H1 (cell line): Measurements from ENCODE around the gene CTU1. TPM values are rescaled to one million over a fixed set of nuclear protein-coding genes. Genes with fewer than 3 reads are reported as not detected.

ENCODE experiments used
- CTCF ChIA-PET: fragments of 300-600 bp; sonication (Branson Sonifier 250); formaldehyde crosslinking; loops from one replicate; lab custom pipeline; 2021; ENCODE audit not compliant: partially characterized antibody; lab: Charles Lee
- POLR2A ChIA-PET: fragments of 300-600 bp; sonication (Branson Sonifier 250); formaldehyde crosslinking; loops from one replicate; lab custom pipeline; 2021; ENCODE audit warnings: inconsistent platforms; ENCODE audit not compliant: partially characterized antibody; lab: Charles Lee
- DNase-seq, 2 experiments: peaks; one replicate each; pipeline versions ENCODE4 v3.0.0 to v3.0.0-alpha.2; 2010 to 2022; ENCODE audit warnings: low spot score in 2 of 2, low read depth in 1 of 2, mixed read lengths in 1 of 2
- FAIRE-seq: peaks from 2 replicates; lab custom pipeline; 2011; peaks lifted over from hg19 to GRCh38; lab: Jason Lieb, UNC
- H2AFZ ChIP-seq: 2 replicates; pipeline ENCODE4 v1.8.1; 2012; ENCODE audit warnings: low read length, inconsistent platforms
- H2AK5ac ChIP-seq: 2 replicates; pipeline ENCODE4 v1.6.1; 2013; ENCODE audit warnings: low read depth, low read length
- H2BK120ac ChIP-seq: replicated peaks from 2 replicates; pipeline ENCODE3; 2013; ENCODE audit warnings: low read depth, low read length, inconsistent platforms
- H2BK12ac ChIP-seq: 2 replicates; pipeline ENCODE4 v1.6.1; 2013; ENCODE audit warnings: low read depth, low read length
- H2BK15ac ChIP-seq: 2 replicates; pipeline ENCODE4 v1.6.1; 2013; ENCODE audit warnings: low read length
- H2BK20ac ChIP-seq: 2 replicates; pipeline ENCODE4 v1.6.1; 2013; ENCODE audit warnings: low read length
- H2BK5ac ChIP-seq: 2 replicates; pipeline ENCODE4 v1.6.1; 2013; ENCODE audit warnings: low read depth, low read length
- H3K14ac ChIP-seq: 2 replicates; pipeline ENCODE4 v1.6.1; 2013; ENCODE audit warnings: inconsistent platforms; ENCODE audit not compliant: insufficient read length
- H3K18ac ChIP-seq: 2 replicates; pipeline ENCODE4 v1.6.1; 2013; ENCODE audit warnings: low read length; ENCODE audit errors: extremely low read depth
- H3K23ac ChIP-seq: 2 replicates; pipeline ENCODE4 v1.6.1; 2013; ENCODE audit warnings: inconsistent platforms; ENCODE audit not compliant: insufficient read length
- H3K23me2 ChIP-seq: 2 replicates; pipeline ENCODE4 v1.6.1; 2013; ENCODE audit warnings: low read depth, low read length
- H3K27ac ChIP-seq: 2 replicates; pipeline ENCODE4 v1.6.1; 2011; ENCODE audit warnings: low read depth, low read length, inconsistent platforms
- H3K27me3 ChIP-seq, 4 experiments: replicated peaks in 1 of 4; 1 replicate in 1 of 4; 2 replicates in 3 of 4; pipeline versions ENCODE4 v1.6.1 to v1.8.1; 2011 to 2013; ENCODE audit warnings: low read length in 3 of 4, mild to moderate bottlenecking in 3 of 4, inconsistent platforms in 2 of 4, mixed read lengths in 2 of 4, moderate library complexity in 1 of 4; ENCODE audit not compliant: control insufficient read depth in 3 of 4, insufficient read depth in 3 of 4; ENCODE audit errors: extremely low read depth in 1 of 4
- H3K36me3 ChIP-seq, 4 experiments: 2 replicates each; pipeline versions ENCODE4 v1.6.1 to v1.8.1; 2011 to 2013; ENCODE audit warnings: mild to moderate bottlenecking in 4 of 4, low read length in 3 of 4, moderate library complexity in 2 of 4, control low read depth in 1 of 4, inconsistent platforms in 1 of 4; ENCODE audit not compliant: insufficient read depth in 4 of 4, control insufficient read depth in 2 of 4
- H3K4ac ChIP-seq: replicated peaks from 2 replicates; pipeline ENCODE3; 2013; ENCODE audit warnings: low read length, low read depth, mixed read lengths, inconsistent platforms; ENCODE audit not compliant: insufficient read length
- H3K4me1 ChIP-seq, 4 experiments: replicated peaks in 1 of 4; 1 replicate in 1 of 4; 2 replicates in 3 of 4; pipeline versions ENCODE4 v1.6.1 to v1.8.1; 2011 to 2013; ENCODE audit warnings: low read length in 3 of 4, inconsistent platforms in 2 of 4, mixed read lengths in 1 of 4; ENCODE audit not compliant: insufficient read depth in 4 of 4, control insufficient read depth in 3 of 4
- H3K4me2 ChIP-seq, 2 experiments: 2 replicates each; pipeline versions ENCODE4 v1.6.1 to v1.8.1; 2011 to 2013; ENCODE audit warnings: low read depth in 2 of 2, low read length in 2 of 2, control low read depth in 1 of 2, inconsistent platforms in 1 of 2, mild to moderate bottlenecking in 1 of 2; ENCODE audit not compliant: insufficient read depth in 1 of 2
- H3K4me3 ChIP-seq, 4 experiments: fragments of 200-600, 300-600 bp in 1 of 4; sonication (generic), shearing (Covaris generic), sonication (Bioruptor Twin) in 1 of 4; 2 replicates each; pipeline versions ENCODE4 v1.5.1 to v1.8.1; 2011 to 2016; ENCODE audit warnings: low read length in 4 of 4, low read depth in 3 of 4, control low read depth in 2 of 4, inconsistent platforms in 2 of 4, mild to moderate bottlenecking in 2 of 4, mixed read lengths in 1 of 4, moderate library complexity in 1 of 4; ENCODE audit not compliant: insufficient read depth in 2 of 4; ENCODE audit errors: extremely low read depth in 1 of 4
- H3K56ac ChIP-seq: replicated peaks from 2 replicates; pipeline ENCODE3; 2013; ENCODE audit warnings: low read depth, mild to moderate bottlenecking, mixed read lengths, low read length, inconsistent platforms; ENCODE audit not compliant: insufficient read length
- H3K79me1 ChIP-seq: 2 replicates; pipeline ENCODE4 v1.6.1; 2013; ENCODE audit warnings: low read depth, low read length, control low read depth
- H3K79me2 ChIP-seq, 2 experiments: 2 replicates each; pipeline versions ENCODE4 v1.6.1 to v1.8.1; 2012 to 2013; ENCODE audit warnings: low read length in 2 of 2, mild to moderate bottlenecking in 2 of 2, inconsistent platforms in 1 of 2; ENCODE audit not compliant: insufficient read depth in 2 of 2, control insufficient read depth in 1 of 2
- H3K9ac ChIP-seq, 4 experiments: replicated peaks in 1 of 4; 1 replicate in 1 of 4; 2 replicates in 3 of 4; pipeline versions ENCODE4 v1.6.1 to v1.8.1; 2011 to 2013; ENCODE audit warnings: low read depth in 3 of 4, low read length in 3 of 4, control low read depth in 2 of 4, mild to moderate bottlenecking in 2 of 4, moderate library complexity in 2 of 4, inconsistent platforms in 1 of 4; ENCODE audit errors: extremely low read depth in 1 of 4
- H3K9me3 ChIP-seq, 2 experiments: 2 replicates each; pipeline versions ENCODE4 v1.6.1 to v1.8.1; 2012 to 2013; ENCODE audit warnings: mild to moderate bottlenecking in 2 of 2, moderate library complexity in 2 of 2, control low read depth in 1 of 2, inconsistent platforms in 1 of 2, low read depth in 1 of 2, low read length in 1 of 2, mixed read lengths in 1 of 2; ENCODE audit not compliant: insufficient read depth in 2 of 2
- H4K20me1 ChIP-seq, 2 experiments: replicated peaks in 1 of 2; 2 replicates each; pipeline versions ENCODE3 to v1.8.1; 2011 to 2013; ENCODE audit warnings: inconsistent platforms in 2 of 2, low read length in 2 of 2, mild to moderate bottlenecking in 1 of 2; ENCODE audit not compliant: insufficient read depth in 2 of 2, control insufficient read depth in 1 of 2
- H4K5ac ChIP-seq: 2 replicates; pipeline ENCODE4 v1.6.1; 2013; ENCODE audit warnings: low read length, low read depth, mixed read lengths, inconsistent platforms; ENCODE audit not compliant: insufficient read length
- H4K8ac ChIP-seq: 2 replicates; pipeline ENCODE4 v1.8.0; 2013; ENCODE audit warnings: mild to moderate bottlenecking, moderate library complexity, low read length, inconsistent platforms; ENCODE audit not compliant: insufficient read depth; ENCODE audit errors: extremely low read depth
- H4K91ac ChIP-seq: replicated peaks from 2 replicates; pipeline ENCODE3; 2013; ENCODE audit warnings: low read length, mixed read lengths, inconsistent platforms; ENCODE audit not compliant: insufficient read length
- CHD2 ChIP-seq: IDR thresholded peaks from 2 replicates; pipeline ENCODE4 v1.6.1; 2012; ENCODE audit warnings: low read length, improper control_type of control experiment
- CTBP2 ChIP-seq: IDR thresholded peaks from 2 replicates; pipeline ENCODE4 v1.7.0; 2011; ENCODE audit warnings: borderline replicate concordance, mild to moderate bottlenecking, moderate library complexity, mixed read lengths, low read length; ENCODE audit not compliant: insufficient read depth, insufficient read length
- GABPA ChIP-seq: IDR thresholded peaks from 2 replicates; pipeline ENCODE4 v1.6.1; 2011; ENCODE audit warnings: mild to moderate bottlenecking, low read length, moderate library complexity, borderline replicate concordance; ENCODE audit not compliant: insufficient read depth
- GTF2F1 ChIP-seq: IDR thresholded peaks from 2 replicates; pipeline ENCODE4 v1.6.1; 2012; ENCODE audit warnings: low read depth, low read length, improper control_type of control experiment, borderline replicate concordance
- HDAC2 ChIP-seq, 2 experiments: fragments of 300-600 bp in 1 of 2; sonication (generic) in 1 of 2; IDR thresholded peaks; 2 replicates each; pipeline ENCODE4 v1.6.1; 2011 to 2012; ENCODE audit warnings: low read depth in 2 of 2, low read length in 2 of 2, mild to moderate bottlenecking in 2 of 2, moderate library complexity in 2 of 2, borderline replicate concordance in 1 of 2, inconsistent platforms in 1 of 2
- RBBP5 ChIP-seq: IDR thresholded peaks from 2 replicates; pipeline ENCODE4 v1.7.1; 2012; ENCODE audit warnings: low read depth, mild to moderate bottlenecking, inconsistent platforms, low read length, moderate library complexity, borderline replicate concordance
- RXRA ChIP-seq: IDR thresholded peaks from 2 replicates; pipeline ENCODE4 v1.6.1; 2011; ENCODE audit warnings: low read depth, mild to moderate bottlenecking, low read length, moderate library complexity; ENCODE audit not compliant: insufficient read depth
- SIRT6 ChIP-seq: IDR thresholded peaks from one replicate; pipeline ENCODE4 v1.7.1; 2012; ENCODE audit warnings: low read length, inconsistent platforms
- TAF7 ChIP-seq: optimal IDR thresholded peaks from 2 replicates; pipeline ENCODE3; 2011; ENCODE audit warnings: low read depth, mild to moderate bottlenecking, inconsistent platforms, low read length, moderate library complexity, borderline replicate concordance
- TCF12 ChIP-seq: IDR thresholded peaks from 2 replicates; pipeline ENCODE4 v1.6.1; 2011; ENCODE audit warnings: low read depth, mild to moderate bottlenecking, low read length
- YY1 ChIP-seq: IDR thresholded peaks from 2 replicates; pipeline ENCODE4 v1.6.1; 2011; ENCODE audit warnings: low read depth, mild to moderate bottlenecking, low read length
- ZNF274 ChIP-seq: IDR thresholded peaks from 2 replicates; pipeline ENCODE4 v1.7.0; 2012; ENCODE audit warnings: low read length, borderline replicate concordance; ENCODE audit errors: extremely low read depth
- WGBS, 2 experiments: shearing (Covaris generic) in 1 of 2; methylation state at CpG; one replicate each; pipeline versions ENCODE4 v1.1.6 to v1.1.7; 2013 to 2015; ENCODE audit warnings: low lambda C conversion rate in 2 of 2, mixed read lengths in 2 of 2, inconsistent platforms in 1 of 2, low coverage in 1 of 2, missing lambda C conversion rate in 1 of 2; ENCODE audit not compliant: insufficient replicate concordance in 2 of 2, insufficient coverage in 1 of 2, insufficient read length in 1 of 2; ENCODE audit errors: extremely low coverage in 1 of 2, missing lambda C conversion rate in 1 of 2; 5-methylcytosine and 5-hydroxymethylcytosine counted together
- polyA plus RNA-seq, 7 experiments: library from polyadenylated mRNA; depleted of rRNA in 3 of 7; stranded (reverse) in 5 of 7; unstranded in 2 of 7; fragments of >200 nt in 5 of 7; fragments of 200-250 nt in 2 of 7; gene quantifications; 1 replicate in 5 of 7; 2 replicates in 1 of 7; 4 replicates in 1 of 7; pipeline versions ENCODE4 v1.2.1 to v1.2.3, GENCODE V29; 2011 to 2013; ENCODE audit warnings: missing spikeins in 2 of 7, mixed read lengths in 2 of 7
- total RNA-seq: library from RNA; stranded (reverse); fragmentation: NEBNext Ultra II Directional; extraction: Animal tissue kit (Norgen Biotek cat#: 25700); gene quantifications from 2 replicates; pipeline ENCODE4 v1.2.1, GENCODE V29; 2021
- TF ChIP-seq, protein P1 (sequence below): IDR thresholded peaks from 2 replicates; pipeline ENCODE4 v1.6.1; 2012; ENCODE audit warnings: inconsistent platforms

The CTU1 gene
- total and polyA plus RNA-seq, 2 of the 8 experiments (the other 6 are each of a cell fraction or from before 2014, with no cell fraction given), result 4.6 to 7.2 TPM

DNA sequence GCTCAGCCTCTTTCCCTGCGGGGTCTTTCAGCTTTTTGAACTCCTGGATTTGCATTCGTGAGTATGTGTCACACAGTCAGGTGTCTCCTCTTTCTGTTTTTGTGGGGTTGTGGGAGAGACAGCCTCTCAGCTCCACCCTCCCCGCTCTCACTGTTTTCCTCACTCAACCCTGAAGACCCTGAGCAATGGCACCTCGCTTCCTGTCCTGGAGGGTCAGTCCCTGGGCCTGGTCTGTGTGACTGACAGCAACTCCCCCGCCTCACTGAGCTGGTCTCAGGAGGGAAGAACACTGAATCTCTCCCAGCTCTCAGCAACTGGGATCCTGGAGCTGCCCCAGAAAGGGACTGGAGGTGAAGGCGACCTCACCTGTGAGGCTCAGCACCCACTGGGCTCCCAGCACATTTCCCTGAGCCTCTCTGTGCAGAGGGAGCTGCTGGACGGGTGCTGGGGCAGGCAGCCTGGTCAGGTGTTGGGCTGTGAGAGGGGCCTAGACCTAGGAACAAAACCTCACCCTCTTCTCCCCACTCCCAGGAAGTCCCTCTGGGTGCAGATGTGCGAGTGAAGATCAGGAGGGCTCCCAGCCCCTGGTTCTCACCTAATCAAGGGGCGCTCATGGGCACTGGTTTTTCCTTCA, 29.7 kb upstream of the CTU1 start:
- no peak overlapping the region for H2AK5ac ChIP-seq
- no peak overlapping the region for H2BK120ac ChIP-seq
- no peak overlapping the region for H2BK15ac ChIP-seq
- ChIA-PET POLR2A (interaction anchor here (0.7 to 1.1 kb wide), 2 partner anchors 9 to 121 kb away, joined by 3 to 4 read pairs; no protein-coding TSS in a partner anchor), CTCF (interaction anchor here (1.2 to 1.6 kb wide), 3 partner anchors 11 to 301 kb away, joined by 4 to 6 read pairs (median 4); no protein-coding TSS in a partner anchor)
- no peaks in the 10 kb centered on the region for H3K79me2 ChIP-seq
- H4K91ac ChIP-seq, result no peak overlapping the region
- no peak overlapping the region for H3K4ac ChIP-seq
- H2BK12ac ChIP-seq, result no peak overlapping the region
- WGBS, 2 experiments, result 89% methylated on average over 9 of the region's 9 CpGs; no CpG with 5 or more reads in 1 of the 2 experiments
- H2AFZ ChIP-seq, result no peak overlapping the region
- DNase-seq, result no peak
- no peaks in the 10 kb centered on the region for H4K20me1 ChIP-seq
- H3K4me2 ChIP-seq, result no peak overlapping the region
- H3K9me3 ChIP-seq, result no peaks in the 10 kb centered on the region
- no peaks in the 10 kb centered on the region for H3K27me3 ChIP-seq
- peaks cover 6 to 14% (median 8%) of the 10 kb centered on the region in 4 experiments; a peak in 5 of 7 replicates for H3K4me1 ChIP-seq
- H4K5ac ChIP-seq, result no peak overlapping the region
- no peak overlapping the region for H3K18ac ChIP-seq
- H3K27ac ChIP-seq, result no peak overlapping the region
- no peak overlapping the region for H2BK5ac ChIP-seq
- no peaks in the 10 kb centered on the region for H3K36me3 ChIP-seq
- H4K8ac ChIP-seq, result no peak overlapping the region; the same call in 1 of the 2 replicates
- no peak for FAIRE-seq
- H3K9ac ChIP-seq, result no peak overlapping the region
- no peak overlapping the region for H2BK20ac ChIP-seq
- H3K14ac ChIP-seq, result no peak overlapping the region
- no peak overlapping the region for H3K23ac ChIP-seq
- H3K23me2 ChIP-seq, result no peaks in the 10 kb centered on the region
- H3K79me1 ChIP-seq, result no peaks in the 10 kb centered on the region
- H3K4me3 ChIP-seq, result no peak overlapping the region
- no peak overlapping the region for H3K56ac ChIP-seq
- TF ChIP-seq GTF2F1 (no peak), ZNF274 (no peak), GABPA (no peak), HDAC2 (IDR thresholded peaks at IDR 0.05; ENCODE audit: borderline replicate concordance in 1 of 2, low read depth in 2 of 2, low read length in 2 of 2) (no peak), TCF12 (no peak), SIRT6 (no peak), RBBP5 (no peak), RXRA (no peak), CHD2 (no peak), CTBP2 (no peak), TAF7 (no peak), YY1 (no peak)
- TF ChIP-seq, protein P1, sequence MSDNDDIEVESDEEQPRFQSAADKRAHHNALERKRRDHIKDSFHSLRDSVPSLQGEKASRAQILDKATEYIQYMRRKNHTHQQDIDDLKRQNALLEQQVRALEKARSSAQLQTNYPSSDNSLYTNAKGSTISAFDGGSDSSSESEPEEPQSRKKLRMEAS, result no peak
